ENCODE data around the gene ARHGDIB.

DNA sequence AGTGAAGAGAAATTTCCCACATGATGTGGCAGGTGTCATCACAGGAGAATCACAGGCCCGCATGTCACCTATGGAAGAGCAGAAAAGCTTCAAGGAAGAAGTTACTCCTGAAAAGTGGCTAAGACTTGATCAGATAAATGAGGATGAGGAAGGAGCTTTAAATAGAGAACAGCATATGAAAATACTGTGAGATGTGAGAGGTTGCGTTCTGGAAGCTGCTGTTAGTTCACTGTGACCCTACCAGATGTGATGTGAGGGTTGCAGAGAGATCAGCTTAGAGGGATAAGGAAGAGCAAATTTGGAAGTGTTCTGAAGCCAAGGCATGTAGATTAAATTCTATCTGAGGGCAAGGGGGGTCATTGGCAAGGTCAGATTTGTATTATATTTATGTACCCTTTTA is 40.2 kb downstream of the ARHGDIB start:
- TF ChIP-seq, protein P1, sequence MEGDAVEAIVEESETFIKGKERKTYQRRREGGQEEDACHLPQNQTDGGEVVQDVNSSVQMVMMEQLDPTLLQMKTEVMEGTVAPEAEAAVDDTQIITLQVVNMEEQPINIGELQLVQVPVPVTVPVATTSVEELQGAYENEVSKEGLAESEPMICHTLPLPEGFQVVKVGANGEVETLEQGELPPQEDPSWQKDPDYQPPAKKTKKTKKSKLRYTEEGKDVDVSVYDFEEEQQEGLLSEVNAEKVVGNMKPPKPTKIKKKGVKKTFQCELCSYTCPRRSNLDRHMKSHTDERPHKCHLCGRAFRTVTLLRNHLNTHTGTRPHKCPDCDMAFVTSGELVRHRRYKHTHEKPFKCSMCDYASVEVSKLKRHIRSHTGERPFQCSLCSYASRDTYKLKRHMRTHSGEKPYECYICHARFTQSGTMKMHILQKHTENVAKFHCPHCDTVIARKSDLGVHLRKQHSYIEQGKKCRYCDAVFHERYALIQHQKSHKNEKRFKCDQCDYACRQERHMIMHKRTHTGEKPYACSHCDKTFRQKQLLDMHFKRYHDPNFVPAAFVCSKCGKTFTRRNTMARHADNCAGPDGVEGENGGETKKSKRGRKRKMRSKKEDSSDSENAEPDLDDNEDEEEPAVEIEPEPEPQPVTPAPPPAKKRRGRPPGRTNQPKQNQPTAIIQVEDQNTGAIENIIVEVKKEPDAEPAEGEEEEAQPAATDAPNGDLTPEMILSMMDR (IDR thresholded peaks at IDR 0.05): no peak
- TF ChIP-seq POLR2A (IDR thresholded peaks at IDR 0.05): no peak
